ENCODE measurements around the gene SUMO2. TPM values are rescaled to one million over a fixed set of nuclear protein-coding genes. Genes with fewer than 3 reads are reported as not detected.

The SUMO2 gene
- total and polyA plus RNA-seq, 9 of the 15 experiments (the other 6 are each of a cell fraction or from before 2014, with no cell fraction given), result 157 to 733 (median 419) TPM

- TF ChIP-seq PKNOX1 (IDR thresholded peaks at IDR 0.05), result peak; percentile 53
- TF ChIP-seq NCOA6 (IDR thresholded peaks at IDR 0.05), result no peak
- TF ChIP-seq NR0B1 (IDR thresholded peaks at IDR 0.05; ENCODE audit: partially characterized antibody), result no peak
- TF ChIP-seq POLR2B (IDR thresholded peaks at IDR 0.05; ENCODE audit: low read depth, partially characterized antibody), result no peak
- peak; percentile 99 for TF ChIP-seq FOSL1 (tag; conservative IDR thresholded peaks at IDR 0.05)
- no peak for TF ChIP-seq BRD4 (IDR thresholded peaks at IDR 0.05)
- TF ChIP-seq DNMT1 (IDR thresholded peaks at IDR 0.05), result no peak
- TF ChIP-seq MAZ (CRISPR knock-in tag; conservative IDR thresholded peaks at IDR 0.05 in 1 of 2, IDR thresholded peaks at IDR 0.05 in 1 of 2), result peak; percentile 73 to 93
- no peak for TF ChIP-seq HMBOX1 (IDR thresholded peaks at IDR 0.05)
- peak; percentile 97 for TF ChIP-seq ZNF316 (IDR thresholded peaks at IDR 0.05)
- TF ChIP-seq ETV5 (CRISPR knock-in tag; IDR thresholded peaks at IDR 0.05; ENCODE audit: low read depth), result peak; percentile 57; the same call in 1 of the 2 replicates
- no peak for TF ChIP-seq CREB5 (CRISPR knock-in tag; IDR thresholded peaks at IDR 0.05)
- TF ChIP-seq ZBTB34 (CRISPR knock-in tag; IDR thresholded peaks at IDR 0.05), result no peak; the same call in 1 of the 2 replicates
- no peak for TF ChIP-seq DEAF1 (CRISPR knock-in tag; IDR thresholded peaks at IDR 0.05)
- TF ChIP-seq FOXA3 (CRISPR knock-in tag; conservative IDR thresholded peaks at IDR 0.05 in 1 of 2, IDR thresholded peaks at IDR 0.05 in 1 of 2), result peak; percentile 58 to 77; a peak in 3 of 4 replicates
- TF ChIP-seq ZNF431 (CRISPR knock-in tag; IDR thresholded peaks at IDR 0.05), result no peak
- TF ChIP-seq RBM15 (IDR thresholded peaks at IDR 0.05; ENCODE audit: insufficient read depth, low read length), result no peak
- no peak for TF ChIP-seq ATF1 (CRISPR knock-in tag; IDR thresholded peaks at IDR 0.05)
- TF ChIP-seq ATF1 (tag; IDR thresholded peaks at IDR 0.05), result peak; percentile 77
- no peak; the same call in 1 of the 2 replicates for TF ChIP-seq SIN3B (IDR thresholded peaks at IDR 0.05; ENCODE audit: low read depth)
- no peak for TF ChIP-seq NFIX (CRISPR knock-in tag; IDR thresholded peaks at IDR 0.05; ENCODE audit: low read depth)
Measured at GRCh38 chr17:75124041-75124818, 58.5 kb downstream of the SUMO2 start (continued).

Measured in K562 (cell line).